ENCODE data around the gene COL1A2. TPM values are rescaled to one million over a fixed set of nuclear protein-coding genes. Genes with fewer than 3 reads are reported as not detected.

COL1A2 gene
- total RNA-seq, 1 experiment from 2014 or later, result 42.1 TPM

DNA sequence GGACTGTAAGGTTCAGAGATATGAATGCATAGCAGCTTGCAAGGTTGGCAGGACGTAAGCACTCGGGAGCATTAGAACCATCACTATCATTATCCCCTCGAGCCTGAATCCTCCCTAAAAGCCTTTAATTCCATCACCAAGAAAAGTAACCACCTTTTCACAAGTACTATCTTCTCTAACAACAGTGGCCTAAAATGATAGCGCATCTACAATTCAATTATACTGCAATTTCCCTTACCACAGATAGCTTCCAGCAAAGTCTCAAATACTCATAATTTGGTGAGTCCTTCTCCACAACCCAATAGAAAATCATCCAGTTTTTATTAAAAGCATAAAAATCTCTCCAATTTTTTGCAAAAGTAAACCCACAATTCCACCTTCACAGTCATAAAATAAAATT is 42.0 kb downstream of the COL1A2 start:
- no peak overlapping the region for H3K27ac Mint-ChIP-seq
- H3K27ac ChIP-seq (ENCODE audit: insufficient read length, low read depth, low read length), result no peak overlapping the region
- no peak overlapping the region for H3K4me3 Mint-ChIP-seq
- H3K9me3 ChIP-seq (ENCODE audit: control insufficient read depth, low read depth, low read length), result no peaks in the 10 kb centered on the region
- no peak overlapping the region for H3T11ph ChIP-seq (ENCODE audit: low read length)
- no peak overlapping the region for H4K8ac ChIP-seq (replicated peaks; ENCODE audit: insufficient read length, low read depth, low read length)
- no CpG with 5 or more reads among the region's 4 CpGs for WGBS (ENCODE audit: extremely low coverage, insufficient read length, low lambda C conversion rate)
- no peak overlapping the region for H3K18ac ChIP-seq (ENCODE audit: insufficient read length, low read depth, low read length)
- H2BK15ac ChIP-seq (ENCODE audit: low read depth, low read length), result no peak overlapping the region
- no peaks in the 10 kb centered on the region for H3K79me1 ChIP-seq (ENCODE audit: insufficient read depth, low read depth, low read length, poor library complexity, severe bottlenecking)
- H2BK12ac ChIP-seq (ENCODE audit: insufficient read length, low read depth, low read length), result no peak overlapping the region
- H3K4me2 ChIP-seq (ENCODE audit: insufficient read depth, insufficient read length, low read length), result no peak overlapping the region
- no peaks in the 10 kb centered on the region for H3K79me2 ChIP-seq (ENCODE audit: insufficient read depth, low read length)
- H4K20me1 ChIP-seq (ENCODE audit: control insufficient read depth, insufficient read depth, insufficient read length), result no peaks in the 10 kb centered on the region
- H2BK20ac ChIP-seq (ENCODE audit: low read depth, low read length, poor library complexity, severe bottlenecking), result no peak overlapping the region
- no peaks in the 10 kb centered on the region for H3K4me1 ChIP-seq (ENCODE audit: insufficient read depth, low read length)
- H2AFZ ChIP-seq (ENCODE audit: low read length), result no peak overlapping the region
- no peaks in the 10 kb centered on the region for H3K27me3 Mint-ChIP-seq (ENCODE audit: low read depth)
- H3K23ac ChIP-seq (ENCODE audit: insufficient read length, low read depth, low read length), result no peak overlapping the region
- H2AK5ac ChIP-seq (ENCODE audit: insufficient read length, low read length), result no peak overlapping the region
- H3K36me3 Mint-ChIP-seq (ENCODE audit: insufficient read depth in 1 of 3, low read depth in 3 of 3), result no peaks in the 10 kb centered on the region
- H4K91ac ChIP-seq (ENCODE audit: insufficient read length, low read depth, low read length), result no peak overlapping the region
- no peak overlapping the region for H3K14ac ChIP-seq (ENCODE audit: insufficient read depth, low read length)
- no peak for DNase-seq
- TF ChIP-seq, protein P1, sequence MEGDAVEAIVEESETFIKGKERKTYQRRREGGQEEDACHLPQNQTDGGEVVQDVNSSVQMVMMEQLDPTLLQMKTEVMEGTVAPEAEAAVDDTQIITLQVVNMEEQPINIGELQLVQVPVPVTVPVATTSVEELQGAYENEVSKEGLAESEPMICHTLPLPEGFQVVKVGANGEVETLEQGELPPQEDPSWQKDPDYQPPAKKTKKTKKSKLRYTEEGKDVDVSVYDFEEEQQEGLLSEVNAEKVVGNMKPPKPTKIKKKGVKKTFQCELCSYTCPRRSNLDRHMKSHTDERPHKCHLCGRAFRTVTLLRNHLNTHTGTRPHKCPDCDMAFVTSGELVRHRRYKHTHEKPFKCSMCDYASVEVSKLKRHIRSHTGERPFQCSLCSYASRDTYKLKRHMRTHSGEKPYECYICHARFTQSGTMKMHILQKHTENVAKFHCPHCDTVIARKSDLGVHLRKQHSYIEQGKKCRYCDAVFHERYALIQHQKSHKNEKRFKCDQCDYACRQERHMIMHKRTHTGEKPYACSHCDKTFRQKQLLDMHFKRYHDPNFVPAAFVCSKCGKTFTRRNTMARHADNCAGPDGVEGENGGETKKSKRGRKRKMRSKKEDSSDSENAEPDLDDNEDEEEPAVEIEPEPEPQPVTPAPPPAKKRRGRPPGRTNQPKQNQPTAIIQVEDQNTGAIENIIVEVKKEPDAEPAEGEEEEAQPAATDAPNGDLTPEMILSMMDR (conservative IDR thresholded peaks at IDR 0.05), result no peak
- H3K4ac ChIP-seq (ENCODE audit: low read depth, low read length), result no peak overlapping the region
- no peak overlapping the region for H3K9ac ChIP-seq (ENCODE audit: extremely low read depth, insufficient read length, low read length)
- H3K56ac ChIP-seq (ENCODE audit: insufficient read length, low read depth, low read length), result no peak overlapping the region
- no peak overlapping the region for H2BK120ac ChIP-seq (ENCODE audit: low read depth, low read length, poor library complexity, severe bottlenecking)
- H3K4me1 Mint-ChIP-seq, result peaks cover 11 to 19% of the 10 kb centered on the region in 2 experiments
- no peaks in the 10 kb centered on the region for H3K23me2 ChIP-seq (ENCODE audit: insufficient read length, low read depth, low read length, poor library complexity, severe bottlenecking)
- no peaks in the 10 kb centered on the region for H3K27me3 ChIP-seq (ENCODE audit: insufficient read depth, low read length)
- H3K9me3 Mint-ChIP-seq, result no peaks in the 10 kb centered on the region
- H4K5ac ChIP-seq (ENCODE audit: insufficient read length, low read depth, low read length), result no peak overlapping the region
- H2BK5ac ChIP-seq (ENCODE audit: insufficient read length, low read length), result no peak overlapping the region

Data from H9 (cell line).